ENCODE results near the gene GOLGA6B. TPM values are rescaled to one million over a fixed set of nuclear protein-coding genes. Genes with fewer than 3 reads are reported as not detected.

Gene GOLGA6B
- total RNA-seq, 1 experiment from 2014 or later: 0.10 TPM

DNA sequence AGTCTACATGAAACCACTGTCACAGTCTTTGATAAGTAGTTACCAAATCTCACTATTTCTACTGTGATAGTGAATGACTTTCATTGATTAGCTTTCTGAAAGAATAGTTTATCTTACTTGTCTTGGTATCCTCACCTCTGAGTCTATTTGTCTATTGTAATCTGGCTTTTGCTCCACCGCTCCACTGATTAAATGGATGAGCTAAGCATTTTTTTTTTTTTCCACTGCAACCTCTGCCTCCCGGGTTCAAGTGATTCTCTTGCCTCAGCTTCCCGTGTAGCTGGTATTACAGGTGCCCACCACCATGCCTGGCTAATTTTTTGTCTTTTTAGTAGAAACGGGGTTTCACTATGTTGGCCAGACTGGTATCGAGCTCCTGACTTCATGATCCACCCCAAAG lies 44.4 kb downstream of the GOLGA6B start:
- ChIA-PET CTCF (no interaction called here), RAD21 (ENCODE audit: low non-redundant PET in 1 of 2, low total read pairs in 2 of 2, uncharacterized antibody in 2 of 2, unreplicated experiment in 2 of 2) (no interaction called here), POLR2A (no interaction called here)
- ATAC-seq: no peak
- intact Hi-C loops (cut with micrococcal nuclease): no loop called here
- Histone ChIP-seq H3K4me1 (ENCODE audit: control insufficient read depth in 1 of 2, insufficient read depth in 2 of 2, low read length in 2 of 2) (no peaks in the 10 kb centered on the region), H3K79me2 (ENCODE audit: insufficient read depth, low read length) (no peaks in the 10 kb centered on the region), H3K9me3 (ENCODE audit: control insufficient read depth in 1 of 2, insufficient read depth in 1 of 2, low read depth in 1 of 2, low read length in 2 of 2) (no peaks in the 10 kb centered on the region), H3K27me3 (ENCODE audit: insufficient read depth, low read length) (no peaks in the 10 kb centered on the region), H2AFZ (ENCODE audit: low read depth, low read length, poor library complexity, severe bottlenecking) (no peak overlapping the region), H3K9me2 (ENCODE audit: insufficient read depth) (no peaks in the 10 kb centered on the region), H3K36me3 (ENCODE audit: control insufficient read depth in 1 of 2, insufficient read depth in 2 of 2, low read length in 2 of 2) (no peaks in the 10 kb centered on the region), H3K27ac (ENCODE audit: low read depth, low read length) (no peak overlapping the region), H3K4me2 (ENCODE audit: low read length) (no peak overlapping the region), H3K4me3 (replicated peaks in 1 of 2; ENCODE audit: low read depth in 1 of 2, low read length in 2 of 2) (no peak overlapping the region), H3K9ac (ENCODE audit: low read length) (no peak overlapping the region), H4K20me1 (ENCODE audit: insufficient read depth) (no peaks in the 10 kb centered on the region)
- TF ChIP-seq SIN3A (IDR thresholded peaks at IDR 0.05; ENCODE audit: low read depth) (no peak), EZH2 (IDR thresholded peaks at IDR 0.05) (no peak), POLR2AphosphoS5 (IDR thresholded peaks at IDR 0.05; ENCODE audit: low read depth, low read length) (no peak), ELF1 (IDR thresholded peaks at IDR 0.05; ENCODE audit: borderline replicate concordance, low read depth) (no peak), JUND (IDR thresholded peaks at IDR 0.05) (no peak), EZH2phosphoT487 (IDR thresholded peaks at IDR 0.05; ENCODE audit: borderline replicate concordance) (no peak), TCF7L2 (IDR thresholded peaks at IDR 0.05; ENCODE audit: borderline replicate concordance, extremely low read depth, insufficient read depth, insufficient read length) (no peak), SRF (IDR thresholded peaks at IDR 0.05; ENCODE audit: low read depth) (no peak), RAD21 (IDR thresholded peaks at IDR 0.05; ENCODE audit: low read depth) (no peak), EGR1 (IDR thresholded peaks at IDR 0.05; ENCODE audit: low read depth) (no peak), CBX3 (IDR thresholded peaks at IDR 0.05; ENCODE audit: low read depth) (no peak), CEBPB (IDR thresholded peaks at IDR 0.05; ENCODE audit: low read depth) (no peak), FOSL1 (IDR thresholded peaks at IDR 0.05; ENCODE audit: low read depth) (no peak)
- TF ChIP-seq, protein P1, sequence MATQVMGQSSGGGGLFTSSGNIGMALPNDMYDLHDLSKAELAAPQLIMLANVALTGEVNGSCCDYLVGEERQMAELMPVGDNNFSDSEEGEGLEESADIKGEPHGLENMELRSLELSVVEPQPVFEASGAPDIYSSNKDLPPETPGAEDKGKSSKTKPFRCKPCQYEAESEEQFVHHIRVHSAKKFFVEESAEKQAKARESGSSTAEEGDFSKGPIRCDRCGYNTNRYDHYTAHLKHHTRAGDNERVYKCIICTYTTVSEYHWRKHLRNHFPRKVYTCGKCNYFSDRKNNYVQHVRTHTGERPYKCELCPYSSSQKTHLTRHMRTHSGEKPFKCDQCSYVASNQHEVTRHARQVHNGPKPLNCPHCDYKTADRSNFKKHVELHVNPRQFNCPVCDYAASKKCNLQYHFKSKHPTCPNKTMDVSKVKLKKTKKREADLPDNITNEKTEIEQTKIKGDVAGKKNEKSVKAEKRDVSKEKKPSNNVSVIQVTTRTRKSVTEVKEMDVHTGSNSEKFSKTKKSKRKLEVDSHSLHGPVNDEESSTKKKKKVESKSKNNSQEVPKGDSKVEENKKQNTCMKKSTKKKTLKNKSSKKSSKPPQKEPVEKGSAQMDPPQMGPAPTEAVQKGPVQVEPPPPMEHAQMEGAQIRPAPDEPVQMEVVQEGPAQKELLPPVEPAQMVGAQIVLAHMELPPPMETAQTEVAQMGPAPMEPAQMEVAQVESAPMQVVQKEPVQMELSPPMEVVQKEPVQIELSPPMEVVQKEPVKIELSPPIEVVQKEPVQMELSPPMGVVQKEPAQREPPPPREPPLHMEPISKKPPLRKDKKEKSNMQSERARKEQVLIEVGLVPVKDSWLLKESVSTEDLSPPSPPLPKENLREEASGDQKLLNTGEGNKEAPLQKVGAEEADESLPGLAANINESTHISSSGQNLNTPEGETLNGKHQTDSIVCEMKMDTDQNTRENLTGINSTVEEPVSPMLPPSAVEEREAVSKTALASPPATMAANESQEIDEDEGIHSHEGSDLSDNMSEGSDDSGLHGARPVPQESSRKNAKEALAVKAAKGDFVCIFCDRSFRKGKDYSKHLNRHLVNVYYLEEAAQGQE (IDR thresholded peaks at IDR 0.05; ENCODE audit: low read depth): no peak
- TF ChIP-seq, protein P2, sequence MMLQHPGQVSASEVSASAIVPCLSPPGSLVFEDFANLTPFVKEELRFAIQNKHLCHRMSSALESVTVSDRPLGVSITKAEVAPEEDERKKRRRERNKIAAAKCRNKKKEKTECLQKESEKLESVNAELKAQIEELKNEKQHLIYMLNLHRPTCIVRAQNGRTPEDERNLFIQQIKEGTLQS (IDR thresholded peaks at IDR 0.05): no peak
- TF ChIP-seq, protein P3, sequence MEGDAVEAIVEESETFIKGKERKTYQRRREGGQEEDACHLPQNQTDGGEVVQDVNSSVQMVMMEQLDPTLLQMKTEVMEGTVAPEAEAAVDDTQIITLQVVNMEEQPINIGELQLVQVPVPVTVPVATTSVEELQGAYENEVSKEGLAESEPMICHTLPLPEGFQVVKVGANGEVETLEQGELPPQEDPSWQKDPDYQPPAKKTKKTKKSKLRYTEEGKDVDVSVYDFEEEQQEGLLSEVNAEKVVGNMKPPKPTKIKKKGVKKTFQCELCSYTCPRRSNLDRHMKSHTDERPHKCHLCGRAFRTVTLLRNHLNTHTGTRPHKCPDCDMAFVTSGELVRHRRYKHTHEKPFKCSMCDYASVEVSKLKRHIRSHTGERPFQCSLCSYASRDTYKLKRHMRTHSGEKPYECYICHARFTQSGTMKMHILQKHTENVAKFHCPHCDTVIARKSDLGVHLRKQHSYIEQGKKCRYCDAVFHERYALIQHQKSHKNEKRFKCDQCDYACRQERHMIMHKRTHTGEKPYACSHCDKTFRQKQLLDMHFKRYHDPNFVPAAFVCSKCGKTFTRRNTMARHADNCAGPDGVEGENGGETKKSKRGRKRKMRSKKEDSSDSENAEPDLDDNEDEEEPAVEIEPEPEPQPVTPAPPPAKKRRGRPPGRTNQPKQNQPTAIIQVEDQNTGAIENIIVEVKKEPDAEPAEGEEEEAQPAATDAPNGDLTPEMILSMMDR (IDR thresholded peaks at IDR 0.05 in 2 of 3, conservative IDR thresholded peaks at IDR 0.05 in 1 of 3; ENCODE audit: borderline replicate concordance in 1 of 3, insufficient read depth in 1 of 3, low read depth in 2 of 3, low read length in 2 of 3): no peak
- TF ChIP-seq, protein P4, sequence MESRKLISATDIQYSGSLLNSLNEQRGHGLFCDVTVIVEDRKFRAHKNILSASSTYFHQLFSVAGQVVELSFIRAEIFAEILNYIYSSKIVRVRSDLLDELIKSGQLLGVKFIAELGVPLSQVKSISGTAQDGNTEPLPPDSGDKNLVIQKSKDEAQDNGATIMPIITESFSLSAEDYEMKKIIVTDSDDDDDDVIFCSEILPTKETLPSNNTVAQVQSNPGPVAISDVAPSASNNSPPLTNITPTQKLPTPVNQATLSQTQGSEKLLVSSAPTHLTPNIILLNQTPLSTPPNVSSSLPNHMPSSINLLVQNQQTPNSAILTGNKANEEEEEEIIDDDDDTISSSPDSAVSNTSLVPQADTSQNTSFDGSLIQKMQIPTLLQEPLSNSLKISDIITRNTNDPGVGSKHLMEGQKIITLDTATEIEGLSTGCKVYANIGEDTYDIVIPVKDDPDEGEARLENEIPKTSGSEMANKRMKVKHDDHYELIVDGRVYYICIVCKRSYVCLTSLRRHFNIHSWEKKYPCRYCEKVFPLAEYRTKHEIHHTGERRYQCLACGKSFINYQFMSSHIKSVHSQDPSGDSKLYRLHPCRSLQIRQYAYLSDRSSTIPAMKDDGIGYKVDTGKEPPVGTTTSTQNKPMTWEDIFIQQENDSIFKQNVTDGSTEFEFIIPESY (IDR thresholded peaks at IDR 0.05; ENCODE audit: extremely low read depth, insufficient replicate concordance, low read length): no peak
- TF ChIP-seq, protein P5, sequence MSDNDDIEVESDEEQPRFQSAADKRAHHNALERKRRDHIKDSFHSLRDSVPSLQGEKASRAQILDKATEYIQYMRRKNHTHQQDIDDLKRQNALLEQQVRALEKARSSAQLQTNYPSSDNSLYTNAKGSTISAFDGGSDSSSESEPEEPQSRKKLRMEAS (IDR thresholded peaks at IDR 0.05): no peak
- BruUV-seq (replicated peaks): no TSS peak
- DNase-seq (ENCODE audit: low read depth, low spot score): no peak
